ENCODE results near the gene ZNF544. TPM values are rescaled to one million over a fixed set of nuclear protein-coding genes. Genes with fewer than 3 reads are reported as not detected.
"Not testable (repeated sequence)": the region's sequence is repeated elsewhere in the genome, so short reads cannot be mapped to it uniquely, and the experiment has no call there.

The ZNF544 gene
- total and polyA plus RNA-seq, 3 donors from 2014 or later = 45.8 to 93.9 (median 92.2) TPM

- H3K4me3 ChIP-seq = peak within 1 kb of the TSS; percentile 92 to 99
- peak within 1 kb of the TSS; percentile 61 to 81 for H3K27ac ChIP-seq
- no peaks in the 10 kb centered on the region for H3K27me3 ChIP-seq
- H3K9me3 ChIP-seq = no peaks in the 10 kb centered on the region
- WGBS, 2 donors = 0 to 1% methylated on average over 53 to 55 of the region's 55 CpGs
- TF ChIP-seq CTCF (IDR thresholded peaks at IDR 0.05) (peak in 2 of 3 experiments; percentile 40 to 53), POLR2A (IDR thresholded peaks at IDR 0.05) (peak; percentile 66)
- peaks cover 11% of the 10 kb centered on the region for H3K4me1 ChIP-seq
- DNase-seq = peak; percentile 99
- no peaks in the 10 kb centered on the region for H3K36me3 ChIP-seq (ENCODE audit: low read depth, missing control alignments)
- intact Hi-C loops (cut with DNase I; ENCODE audit: low total_unique reads) = no loop called here
Observed at GRCh38 chr19:58305065-58305931, 76.6 kb downstream of the ZNF544 start, which contains the start of gene ERVK3-1. Gene ERVK3-1, plus strand, starts transcription at chr19:58305377. Its CDS starts 6,792 bp downstream, at chr19:58312169.

GRCh38 chr19:58305932-58306323, 77.2 kb downstream of the ZNF544 start:
- DNase-seq = no peak
- 48 to 54% methylated on average over 12 of the region's 12 CpGs for WGBS, 2 donors
- intact Hi-C loops (cut with DNase I; ENCODE audit: low total_unique reads) = no loop called here
- H3K9me3 ChIP-seq = no peaks in the 10 kb centered on the region
- no peak for TF ChIP-seq CTCF (IDR thresholded peaks at IDR 0.05)
- TF ChIP-seq POLR2A (IDR thresholded peaks at IDR 0.05) = no peak
- H3K27ac ChIP-seq = peak overlapping the region; percentile 61 to 81
- H3K4me1 ChIP-seq = peaks cover 11% of the 10 kb centered on the region
- no peaks in the 10 kb centered on the region for H3K27me3 ChIP-seq
- H3K4me3 ChIP-seq = peak overlapping the region; percentile 92 to 99
- H3K36me3 ChIP-seq (ENCODE audit: low read depth, missing control alignments) = no peaks in the 10 kb centered on the region

GRCh38 chr19:58307736-58308135, 79.0 kb downstream of the ZNF544 start:
- H3K36me3 ChIP-seq (ENCODE audit: low read depth, missing control alignments) = no peaks in the 10 kb centered on the region
- no peak overlapping the region for H3K27ac ChIP-seq
- WGBS, 2 donors = 88 to 94% methylated on average over 4 of the region's 4 CpGs
- no peak overlapping the region for H3K4me3 ChIP-seq
- no peak for TF ChIP-seq CTCF (IDR thresholded peaks at IDR 0.05)
- no peak for TF ChIP-seq POLR2A (IDR thresholded peaks at IDR 0.05)
- DNase-seq = no peak
- H3K27me3 ChIP-seq = no peaks in the 10 kb centered on the region
- H3K9me3 ChIP-seq = no peaks in the 10 kb centered on the region
- intact Hi-C loops (cut with DNase I; ENCODE audit: low total_unique reads) = no loop called here
- peaks cover 11% of the 10 kb centered on the region for H3K4me1 ChIP-seq

GRCh38 chr19:58310685-58311084, 82.0 kb downstream of the ZNF544 start:
- intact Hi-C loops (cut with DNase I; ENCODE audit: low total_unique reads); H3K36me3 ChIP-seq (ENCODE audit: low read depth, missing control alignments); H3K27ac ChIP-seq; H3K9me3 ChIP-seq; H3K4me3 ChIP-seq; H3K27me3 ChIP-seq: not testable (repeated sequence)
- peak; percentile 60 for DNase-seq
- peaks cover 11% of the 10 kb centered on the region for H3K4me1 ChIP-seq
- TF ChIP-seq CTCF (IDR thresholded peaks at IDR 0.05) = peak in 2 of 3 experiments; percentile 39 to 41
- WGBS, 2 donors = 62 to 71% methylated on average over 13 of the region's 13 CpGs
